PC-3 (cell line): ENCODE measurements around the gene S100A5. TPM values are rescaled to one million over a fixed set of nuclear protein-coding genes. Genes with fewer than 3 reads are reported as not detected.

Experiments
- ATAC-seq: fragments of 200-7000 bp; cut with Tn5 transposase; 2 replicates; pipeline ENCODE4 v1.9.1; 2020; ENCODE audit warnings: mild to moderate bottlenecking, moderate library complexity
- BruUV-seq: library from RNA; stranded (reverse); fragments of 400-500 nt; replicated peaks from 2 replicates; lab custom pipeline; 2021; lab: Mats Ljungman, UMichigan
- CTCF ChIA-PET: fragments of 300-600 bp; sonication (Branson Sonifier 250); formaldehyde crosslinking; loops from one replicate; lab custom pipeline; 2022; ENCODE audit warnings: antibody characterized with exemption; lab: Charles Lee
- POLR2A ChIA-PET: fragments of 300-600 bp; sonication (Branson Sonifier 250); formaldehyde crosslinking; loops from one replicate; lab custom pipeline; 2022; ENCODE audit warnings: antibody characterized with exemption; ENCODE audit not compliant: unreplicated experiment; lab: Charles Lee
- DNase-seq: peaks from one replicate; pipeline ENCODE4 v3.0.0-alpha.2; 2015
- H2AFZ ChIP-seq: fragments of 300-600 bp; sonication (generic); 2 replicates; pipeline ENCODE4 v1.6.0; 2016; ENCODE audit warnings: antibody characterized with exemption, low read length
- H3F3A ChIP-seq: fragments of 300-600 bp; sonication (generic); one replicate; pipeline ENCODE4 v1.6.0; 2017; ENCODE audit warnings: antibody characterized with exemption, low read length, control low read depth, mild to moderate bottlenecking; ENCODE audit not compliant: unreplicated experiment
- H3K27ac ChIP-seq: fragments of 300-600 bp; sonication (generic); 2 replicates; pipeline ENCODE4 v1.5.1; 2016; ENCODE audit warnings: mild to moderate bottlenecking, low read length
- H3K27me3 ChIP-seq: fragments of 300-600 bp; sonication (generic); 2 replicates; pipeline ENCODE4 v1.6.1; 2016; ENCODE audit warnings: low read length, mixed read lengths
- H3K36me3 ChIP-seq: fragments of 300-600 bp; sonication (generic); 2 replicates; pipeline ENCODE4 v1.6.1; 2016; ENCODE audit warnings: low read depth, mixed run types, low read length, mixed read lengths
- H3K4me1 ChIP-seq: fragments of 300-600 bp; sonication (generic); 2 replicates; pipeline ENCODE4 v1.5.1; 2016; ENCODE audit warnings: low read length; ENCODE audit not compliant: insufficient read depth
- H3K4me2 ChIP-seq: fragments of 300-600 bp; sonication (generic); 2 replicates; pipeline ENCODE4 v1.6.0; 2016; ENCODE audit warnings: low read length
- H3K4me3 ChIP-seq: fragments of 300-600 bp; sonication (generic); 2 replicates; pipeline ENCODE4 v1.5.1; 2016; ENCODE audit warnings: mild to moderate bottlenecking, low read length, mixed read lengths
- H3K79me2 ChIP-seq: fragments of 300-600 bp; sonication (generic); 2 replicates; pipeline ENCODE4 v1.6.1; 2017; ENCODE audit warnings: low read length, mixed read lengths
- H3K9ac ChIP-seq: fragments of 300-600 bp; sonication (generic); 2 replicates; pipeline ENCODE4 v1.6.0; 2016; ENCODE audit warnings: mild to moderate bottlenecking, low read length
- H3K9me2 ChIP-seq: fragments of 300-600 bp; sonication (generic); replicated peaks from 2 replicates; pipeline ENCODE4 v1.6.1; 2016; ENCODE audit warnings: mixed run types, low read length, mixed read lengths
- H3K9me3 ChIP-seq: fragments of 300-600 bp; sonication (generic); 2 replicates; pipeline ENCODE4 v1.6.1; 2016; ENCODE audit warnings: low read length, mixed read lengths
- H4K20me1 ChIP-seq: fragments of 300-600 bp; sonication (generic); 2 replicates; pipeline ENCODE4 v1.6.1; 2016; ENCODE audit warnings: low read length, mixed read lengths
- EZH2 ChIP-seq: fragments of 300-600 bp; sonication (generic); IDR thresholded peaks from one replicate; pipeline ENCODE4 v1.6.1; 2017; ENCODE audit warnings: antibody characterized with exemption, mild to moderate bottlenecking, low read length; ENCODE audit not compliant: unreplicated experiment
- EZH2phosphoT487 ChIP-seq: fragments of 300-600 bp; sonication (generic); IDR thresholded peaks from 2 replicates; pipeline ENCODE4 v1.6.1; 2018; ENCODE audit warnings: mild to moderate bottlenecking, antibody characterized with exemption, low read length, borderline replicate concordance
- intact Hi-C: fragments of 100-400 bp; cut with micrococcal nuclease; formaldehyde crosslinking; loops from 2 replicates; pipeline ENCODE4 v1.9.0; 2023
- total RNA-seq: library from RNA; depleted of rRNA; stranded (reverse); fragments of >200 nt; gene quantifications from 2 replicates; pipeline ENCODE4 v1.2.3, GENCODE V29; 2014
- TF ChIP-seq, protein P1 (sequence below): fragments of 300-600 bp; sonication (generic); conservative IDR thresholded peaks from 2 replicates; pipeline ENCODE4 v1.5.1; 2017; ENCODE audit warnings: antibody characterized with exemption, low read depth, mild to moderate bottlenecking, low read length

S100A5 gene
- total RNA-seq, 1 experiment from 2014 or later = 6.3 TPM

DNA sequence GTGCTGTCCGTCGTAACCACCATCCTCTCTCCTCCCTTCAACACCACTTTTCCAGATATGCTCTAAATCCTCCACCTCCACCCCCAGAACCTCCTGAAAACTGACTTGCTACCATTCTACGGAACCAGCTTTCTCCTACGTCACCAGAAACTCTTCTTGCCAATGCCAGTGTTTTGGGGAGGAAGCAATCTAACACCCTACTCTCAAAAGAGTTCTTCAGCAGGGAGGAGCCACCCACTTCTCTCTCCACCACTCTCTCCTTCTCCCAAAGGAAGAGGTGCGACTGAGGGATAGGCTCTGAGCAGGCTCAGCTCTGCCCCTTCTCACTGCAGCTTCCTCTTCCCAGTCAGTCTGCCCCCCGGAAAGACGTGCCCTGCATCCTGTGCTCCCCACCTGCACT, 31.0 kb upstream of the S100A5 start:
- no peaks in the 10 kb centered on the region for H3K9me2 ChIP-seq
- no TSS peak for BruUV-seq
- ATAC-seq (no peak), DNase-seq (no peak)
- H3K4me2 ChIP-seq = peak overlapping the region; percentile 48; the same call in 1 of the 2 replicates
- peaks cover 5% of the 10 kb centered on the region for H3F3A ChIP-seq
- no peaks in the 10 kb centered on the region for H4K20me1 ChIP-seq
- peak overlapping the region; percentile 26 for H3K9ac ChIP-seq
- peaks cover 4% of the 10 kb centered on the region; the same call in 1 of the 2 replicates for H3K79me2 ChIP-seq
- intact Hi-C loops = loop anchor here (1.0 to 2.0 kb wide), 4 partner anchors 37 to 177 kb away; no protein-coding TSS in a partner anchor
- H2AFZ ChIP-seq = no peak overlapping the region
- H3K4me3 ChIP-seq = no peak overlapping the region
- H3K27ac ChIP-seq = peak overlapping the region; percentile 76
- TF ChIP-seq, protein P1, sequence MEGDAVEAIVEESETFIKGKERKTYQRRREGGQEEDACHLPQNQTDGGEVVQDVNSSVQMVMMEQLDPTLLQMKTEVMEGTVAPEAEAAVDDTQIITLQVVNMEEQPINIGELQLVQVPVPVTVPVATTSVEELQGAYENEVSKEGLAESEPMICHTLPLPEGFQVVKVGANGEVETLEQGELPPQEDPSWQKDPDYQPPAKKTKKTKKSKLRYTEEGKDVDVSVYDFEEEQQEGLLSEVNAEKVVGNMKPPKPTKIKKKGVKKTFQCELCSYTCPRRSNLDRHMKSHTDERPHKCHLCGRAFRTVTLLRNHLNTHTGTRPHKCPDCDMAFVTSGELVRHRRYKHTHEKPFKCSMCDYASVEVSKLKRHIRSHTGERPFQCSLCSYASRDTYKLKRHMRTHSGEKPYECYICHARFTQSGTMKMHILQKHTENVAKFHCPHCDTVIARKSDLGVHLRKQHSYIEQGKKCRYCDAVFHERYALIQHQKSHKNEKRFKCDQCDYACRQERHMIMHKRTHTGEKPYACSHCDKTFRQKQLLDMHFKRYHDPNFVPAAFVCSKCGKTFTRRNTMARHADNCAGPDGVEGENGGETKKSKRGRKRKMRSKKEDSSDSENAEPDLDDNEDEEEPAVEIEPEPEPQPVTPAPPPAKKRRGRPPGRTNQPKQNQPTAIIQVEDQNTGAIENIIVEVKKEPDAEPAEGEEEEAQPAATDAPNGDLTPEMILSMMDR = no peak
- TF ChIP-seq EZH2phosphoT487 (no peak), EZH2 (no peak)
- H3K4me1 ChIP-seq = peaks cover 47% of the 10 kb centered on the region
- H3K9me3 ChIP-seq = no peaks in the 10 kb centered on the region
- ChIA-PET CTCF (interaction anchor here (0.6 to 2.0 kb wide), 13 partner anchors 26 to 72 kb away, joined by 3 to 25 read pairs (median 6); partner anchors contain the start of genes CHTOP, S100A13, S100A14 and S100A16), POLR2A (interaction anchor here (0.5 to 0.9 kb wide), 4 partner anchors 41 to 97 kb away, joined by 3 to 4 read pairs (median 3); partner anchors contain the start of genes S100A14 and S100A16)
- H3K36me3 ChIP-seq = no peaks in the 10 kb centered on the region
- no peaks in the 10 kb centered on the region for H3K27me3 ChIP-seq

DNA sequence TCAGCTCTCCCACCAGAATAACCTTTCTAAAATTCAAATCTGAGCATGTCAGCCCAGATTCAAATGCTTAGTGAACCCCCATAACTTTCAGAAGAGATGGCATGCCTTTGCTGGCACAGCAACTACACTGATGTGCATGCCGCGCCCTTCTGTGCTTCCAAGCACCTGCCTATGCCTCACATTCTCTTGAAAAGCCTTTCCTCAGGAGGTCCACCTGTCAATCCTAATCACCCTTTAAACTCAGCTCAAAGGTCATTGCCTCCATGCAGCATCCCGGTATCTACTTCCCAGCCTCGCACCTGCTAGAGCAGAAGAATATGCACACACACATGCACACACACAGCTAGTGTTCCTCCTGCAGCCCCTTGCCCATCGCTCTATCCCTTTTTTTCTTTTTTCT, 30.1 kb upstream of the S100A5 start:
- H3K36me3 ChIP-seq = no peaks in the 10 kb centered on the region
- H3F3A ChIP-seq = peaks cover 7% of the 10 kb centered on the region
- no peaks in the 10 kb centered on the region for H3K9me2 ChIP-seq
- intact Hi-C loops = no loop called here
- no peak overlapping the region for H3K4me3 ChIP-seq
- H4K20me1 ChIP-seq = no peaks in the 10 kb centered on the region
- H3K9ac ChIP-seq = no peak overlapping the region
- POLR2A ChIA-PET = interaction anchor here (0.6 kb wide), 1 partner anchor 75 kb away, joined by 5 read pairs; no protein-coding TSS in a partner anchor
- H3K4me2 ChIP-seq = no peak overlapping the region
- DNase-seq = no peak
- TF ChIP-seq, protein P1 = no peak
- TF ChIP-seq EZH2 (no peak), EZH2phosphoT487 (no peak)
- no peaks in the 10 kb centered on the region for H3K27me3 ChIP-seq
- no peak overlapping the region for H2AFZ ChIP-seq
- H3K79me2 ChIP-seq = peaks cover 4% of the 10 kb centered on the region; the same call in 1 of the 2 replicates
- no TSS peak for BruUV-seq
- H3K27ac ChIP-seq = no peak overlapping the region
- no peak for ATAC-seq
- CTCF ChIA-PET = interaction anchor here (0.6 kb wide), 2 partner anchors 73 to 1080 kb away, joined by 3 to 6 read pairs; no protein-coding TSS in a partner anchor
- H3K9me3 ChIP-seq = no peaks in the 10 kb centered on the region
- H3K4me1 ChIP-seq = peaks cover 51% of the 10 kb centered on the region

DNA sequence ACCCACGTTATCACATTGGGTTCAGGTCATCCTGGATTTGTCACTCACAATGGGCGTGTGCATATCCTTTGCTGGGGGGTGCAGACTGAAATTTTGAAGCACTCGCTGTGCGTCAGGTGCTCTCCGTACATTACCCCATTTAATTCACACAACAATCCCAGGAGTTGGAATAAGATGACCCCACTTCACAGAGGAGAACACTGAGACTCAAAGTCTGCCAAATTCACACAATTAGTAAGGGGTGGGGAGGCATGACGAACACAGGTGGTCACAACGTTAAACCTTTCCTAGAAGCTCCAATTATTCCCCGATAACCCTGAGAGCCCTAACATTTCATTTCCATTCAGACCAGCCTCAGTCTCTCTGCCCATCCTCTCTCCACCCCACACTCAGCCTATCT, 28.7 kb upstream of the S100A5 start:
- no peak for DNase-seq
- Histone ChIP-seq H3K9me3 (no peaks in the 10 kb centered on the region), H3K4me1 (peaks cover 65% of the 10 kb centered on the region), H3K9me2 (no peaks in the 10 kb centered on the region), H3K4me3 (no peak overlapping the region), H2AFZ (no peak overlapping the region), H3K4me2 (no peak overlapping the region), H3F3A (peaks cover 8% of the 10 kb centered on the region), H4K20me1 (no peaks in the 10 kb centered on the region), H3K27ac (peak overlapping the region; percentile 100), H3K9ac (peak overlapping the region; percentile 94; the same call in 1 of the 2 replicates), H3K27me3 (no peaks in the 10 kb centered on the region), H3K36me3 (no peaks in the 10 kb centered on the region), H3K79me2 (peaks cover 15% of the 10 kb centered on the region)
- POLR2A ChIA-PET = no interaction called here
- intact Hi-C loops = no loop called here
- CTCF ChIA-PET = interaction anchor here (0.6 kb wide), 2 partner anchors 54 to 58 kb away, joined by 3 to 4 read pairs; no protein-coding TSS in a partner anchor
- TF ChIP-seq, protein P1 = no peak
- TF ChIP-seq EZH2phosphoT487 (no peak), EZH2 (no peak)
- BruUV-seq = no TSS peak
- no peak for ATAC-seq
